Calu3 (cell line): ENCODE data around the gene NKD2. TPM values are rescaled to one million over a fixed set of nuclear protein-coding genes. Genes with fewer than 3 reads are reported as not detected.
"Not testable (repeated sequence)": the region's sequence is repeated elsewhere in the genome, so short reads cannot be mapped to it uniquely, and the experiment has no call there.

Experiments
- BruUV-seq: library from RNA; stranded (reverse); fragments of 400-500 nt; replicated peaks from 2 replicates; lab custom pipeline; 2021; lab: Mats Ljungman, UMichigan
- CTCF ChIA-PET: fragments of 300-600 bp; sonication (Branson Sonifier 250); formaldehyde crosslinking; loops from one replicate; lab custom pipeline; 2022; ENCODE audit warnings: antibody characterized with exemption; lab: Charles Lee
- DNase-seq: peaks from one replicate; pipeline ENCODE4 v3.0.0; 2022
- H3K27ac Mint-ChIP-seq: one replicate; pipeline ENCODE4 v1.8.0; 2022; ENCODE audit warnings: mixed read lengths; ENCODE audit not compliant: unreplicated experiment
- H3K27me3 Mint-ChIP-seq: one replicate; pipeline ENCODE4 v1.8.0; 2022; ENCODE audit warnings: mixed read lengths; ENCODE audit not compliant: unreplicated experiment
- H3K36me3 Mint-ChIP-seq: one replicate; pipeline ENCODE4 v1.8.0; 2022; ENCODE audit warnings: mild to moderate bottlenecking, moderate library complexity, mixed read lengths; ENCODE audit not compliant: insufficient read depth, unreplicated experiment
- H3K4me1 Mint-ChIP-seq: one replicate; pipeline ENCODE4 v1.8.0; 2022; ENCODE audit warnings: mild to moderate bottlenecking, low read depth, mixed read lengths; ENCODE audit not compliant: unreplicated experiment
- H3K4me3 Mint-ChIP-seq: one replicate; pipeline ENCODE4 v1.8.0; 2022; ENCODE audit warnings: mild to moderate bottlenecking, low read depth, moderate library complexity, mixed read lengths; ENCODE audit not compliant: unreplicated experiment
- H3K9me3 Mint-ChIP-seq: one replicate; pipeline ENCODE4 v1.8.0; 2022; ENCODE audit warnings: low read depth, mixed read lengths; ENCODE audit not compliant: unreplicated experiment
- intact Hi-C: fragments of 100-400 bp; cut with micrococcal nuclease; formaldehyde crosslinking; loops from one replicate; pipeline ENCODE4 v1.10.0; 2022; ENCODE audit not compliant: unreplicated experiment
- total RNA-seq: library from RNA; stranded (reverse); gene quantifications from 2 replicates; pipeline ENCODE4 v1.2.3, GENCODE V29; 2022
- TF ChIP-seq, protein P1 (sequence below): fragments of 200-600 bp; IDR thresholded peaks from one replicate; pipeline ENCODE4 v1.8.0; 2022; ENCODE audit warnings: antibody characterized with exemption; ENCODE audit not compliant: unreplicated experiment

Gene NKD2
- total RNA-seq, 1 experiment from 2014 or later, result 0.47 TPM

DNA sequence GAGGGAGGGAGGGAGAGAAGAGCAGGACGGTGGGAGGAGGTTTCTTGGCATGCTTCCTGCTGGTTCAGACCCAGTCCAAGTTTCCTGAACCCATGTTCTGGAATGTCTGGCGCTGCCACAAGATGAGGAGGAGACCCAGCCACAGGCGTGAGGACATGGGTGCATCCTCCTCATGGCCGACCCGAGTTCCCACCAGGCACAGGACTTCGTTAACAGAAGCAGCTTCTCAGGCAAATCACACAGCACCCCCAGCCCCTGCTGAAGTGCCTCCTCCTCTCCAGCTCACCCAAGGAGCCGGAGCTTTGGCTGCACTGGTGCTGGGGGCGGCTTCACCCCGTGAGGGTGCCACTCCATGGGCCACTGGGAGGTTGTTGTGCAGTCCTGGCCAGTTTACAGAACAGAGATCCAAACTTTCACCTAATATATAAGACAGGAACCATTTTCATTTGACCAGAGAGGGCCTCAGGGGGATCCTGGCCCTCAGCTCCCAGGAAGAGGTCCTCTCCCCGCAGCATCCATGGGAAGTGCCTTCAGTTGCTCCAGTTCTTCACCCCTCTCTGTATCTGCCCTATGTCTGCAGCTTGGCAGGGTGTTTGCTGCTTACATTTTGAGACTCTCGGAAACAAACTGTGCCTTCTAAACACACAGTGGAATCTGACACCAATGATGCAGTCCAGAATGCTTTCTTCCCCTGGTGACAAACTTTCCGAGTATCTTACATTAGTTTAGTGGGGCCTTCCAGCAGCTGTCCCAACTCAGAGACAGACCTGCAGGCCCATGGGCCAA lies 10.2 kb upstream of the NKD2 start:
- Mint-ChIP-seq H3K36me3 (peaks cover 6% of the 10 kb centered on the region), H3K27ac (no peak overlapping the region), H3K27me3 (peaks cover 91% of the 10 kb centered on the region), H3K9me3 (no peaks in the 10 kb centered on the region), H3K4me3 (no peak overlapping the region), H3K4me1 (peaks cover 6% of the 10 kb centered on the region)
- CTCF ChIA-PET, result no interaction called here
- no peak for DNase-seq
- TF ChIP-seq, protein P1, sequence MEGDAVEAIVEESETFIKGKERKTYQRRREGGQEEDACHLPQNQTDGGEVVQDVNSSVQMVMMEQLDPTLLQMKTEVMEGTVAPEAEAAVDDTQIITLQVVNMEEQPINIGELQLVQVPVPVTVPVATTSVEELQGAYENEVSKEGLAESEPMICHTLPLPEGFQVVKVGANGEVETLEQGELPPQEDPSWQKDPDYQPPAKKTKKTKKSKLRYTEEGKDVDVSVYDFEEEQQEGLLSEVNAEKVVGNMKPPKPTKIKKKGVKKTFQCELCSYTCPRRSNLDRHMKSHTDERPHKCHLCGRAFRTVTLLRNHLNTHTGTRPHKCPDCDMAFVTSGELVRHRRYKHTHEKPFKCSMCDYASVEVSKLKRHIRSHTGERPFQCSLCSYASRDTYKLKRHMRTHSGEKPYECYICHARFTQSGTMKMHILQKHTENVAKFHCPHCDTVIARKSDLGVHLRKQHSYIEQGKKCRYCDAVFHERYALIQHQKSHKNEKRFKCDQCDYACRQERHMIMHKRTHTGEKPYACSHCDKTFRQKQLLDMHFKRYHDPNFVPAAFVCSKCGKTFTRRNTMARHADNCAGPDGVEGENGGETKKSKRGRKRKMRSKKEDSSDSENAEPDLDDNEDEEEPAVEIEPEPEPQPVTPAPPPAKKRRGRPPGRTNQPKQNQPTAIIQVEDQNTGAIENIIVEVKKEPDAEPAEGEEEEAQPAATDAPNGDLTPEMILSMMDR, result no peak
- intact Hi-C loops, result no loop called here
- no TSS peak for BruUV-seq

DNA sequence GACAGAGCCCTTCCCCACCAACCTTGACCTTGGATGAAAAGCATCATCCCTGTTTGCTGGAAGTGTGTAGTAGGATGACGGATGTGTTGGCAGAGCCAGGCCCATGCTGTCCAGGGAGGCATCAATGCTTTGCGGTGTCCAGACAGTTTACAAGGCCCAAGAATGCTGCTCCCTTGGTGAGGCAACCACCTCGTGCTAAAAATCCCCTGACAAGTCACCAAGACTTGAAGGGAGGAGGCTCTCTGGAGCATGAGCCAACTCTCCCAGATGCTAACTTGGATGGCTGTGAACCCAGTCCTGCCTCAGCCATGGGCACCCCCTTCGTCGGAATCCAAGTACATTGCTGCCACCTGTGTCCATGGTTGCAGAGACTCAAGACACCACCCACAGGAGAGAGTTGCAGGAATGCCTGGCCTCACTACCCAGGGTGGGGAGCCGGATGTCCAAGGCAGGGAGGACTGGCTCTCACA lies 9.5 kb upstream of the NKD2 start:
- intact Hi-C loops, result no loop called here
- CTCF ChIA-PET, result no interaction called here
- no peak overlapping the region for H3K27ac Mint-ChIP-seq
- DNase-seq, result no peak
- peaks cover 11% of the 10 kb centered on the region for H3K4me1 Mint-ChIP-seq
- H3K4me3 Mint-ChIP-seq, result no peak overlapping the region
- BruUV-seq, result no TSS peak
- no peaks in the 10 kb centered on the region for H3K9me3 Mint-ChIP-seq
- TF ChIP-seq, protein P1, result no peak
- H3K27me3 Mint-ChIP-seq, result peaks cover 91% of the 10 kb centered on the region
- H3K36me3 Mint-ChIP-seq, result peaks cover 9% of the 10 kb centered on the region

DNA sequence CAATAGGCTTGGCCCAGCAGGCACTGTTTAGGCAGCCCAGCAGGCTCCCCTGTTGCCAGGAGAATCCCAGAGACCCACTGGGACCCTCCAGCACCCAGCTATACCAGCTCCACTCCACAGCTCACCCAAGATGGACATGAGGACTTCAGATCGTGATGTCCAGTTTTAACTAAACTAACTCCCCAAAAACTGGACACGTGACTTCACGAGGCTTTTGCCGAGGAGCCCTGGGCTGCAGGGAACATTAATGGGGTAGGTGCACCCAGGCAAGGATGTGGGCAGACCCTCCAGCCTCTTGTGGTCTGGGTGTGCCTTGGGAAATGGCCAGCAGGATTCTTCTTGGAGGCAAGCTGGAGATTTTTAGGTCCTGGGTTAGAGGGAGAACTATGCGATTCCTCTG lies 8.9 kb upstream of the NKD2 start:
- no peak overlapping the region for H3K27ac Mint-ChIP-seq
- CTCF ChIA-PET, result no interaction called here
- intact Hi-C loops, result loop anchor here (10.0 kb wide), 1 partner anchor 55 kb away; no protein-coding TSS in a partner anchor
- no peak for DNase-seq
- BruUV-seq, result no TSS peak
- H3K4me3 Mint-ChIP-seq, result no peak overlapping the region
- TF ChIP-seq, protein P1, result no peak
- H3K9me3 Mint-ChIP-seq, result no peaks in the 10 kb centered on the region
- H3K4me1 Mint-ChIP-seq, result peaks cover 11% of the 10 kb centered on the region
- peaks cover 91% of the 10 kb centered on the region for H3K27me3 Mint-ChIP-seq
- peaks cover 15% of the 10 kb centered on the region for H3K36me3 Mint-ChIP-seq

DNA sequence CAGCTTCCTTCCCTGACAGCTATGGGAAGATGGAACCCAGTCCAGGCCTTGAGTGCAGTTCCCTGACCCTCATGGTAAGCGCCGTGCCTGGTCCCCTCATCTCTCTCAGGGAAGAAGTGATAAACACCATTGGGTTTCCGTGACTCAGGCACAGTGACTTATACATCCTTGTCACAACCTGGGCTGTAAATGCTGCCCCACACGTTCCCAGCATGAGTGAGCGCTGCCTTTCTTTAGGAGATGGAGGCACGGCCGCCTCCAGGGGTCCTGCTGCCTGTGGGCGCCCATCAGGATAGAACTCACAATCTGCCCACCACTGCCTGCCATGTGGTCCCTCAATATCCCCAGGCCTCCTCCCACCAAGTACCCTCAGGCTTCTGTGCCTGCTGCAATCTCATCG lies 8.3 kb upstream of the NKD2 start:
- peaks cover 15% of the 10 kb centered on the region for H3K36me3 Mint-ChIP-seq
- TF ChIP-seq, protein P1, result no peak
- no TSS peak for BruUV-seq
- no peak overlapping the region for H3K27ac Mint-ChIP-seq
- peaks cover 92% of the 10 kb centered on the region for H3K27me3 Mint-ChIP-seq
- H3K9me3 Mint-ChIP-seq, result no peaks in the 10 kb centered on the region
- no peak overlapping the region for H3K4me3 Mint-ChIP-seq
- CTCF ChIA-PET, result no interaction called here
- no peak for DNase-seq
- peaks cover 11% of the 10 kb centered on the region for H3K4me1 Mint-ChIP-seq
- intact Hi-C loops, result loop anchor here (10.0 kb wide), 1 partner anchor 56 kb away; no protein-coding TSS in a partner anchor

DNA sequence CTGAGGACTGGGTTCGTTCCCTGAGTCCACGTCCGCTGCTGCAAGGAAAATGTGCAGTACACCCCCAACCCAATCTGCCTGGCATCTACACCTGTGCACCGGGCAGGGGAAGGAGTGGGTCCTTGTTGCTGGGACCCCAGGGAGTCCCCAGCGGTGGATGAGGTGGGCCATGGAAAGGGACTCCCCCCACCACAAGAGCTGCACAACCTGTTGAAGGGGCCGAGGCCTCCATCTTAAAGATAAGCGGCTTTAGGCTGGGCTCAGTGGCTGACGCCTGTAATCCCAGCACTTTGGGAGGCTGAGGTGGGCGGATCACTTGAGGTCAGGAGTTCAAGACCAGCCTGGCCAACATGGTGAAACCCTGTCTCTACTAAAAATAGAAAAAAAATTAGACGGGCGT lies 7.8 kb upstream of the NKD2 start:
- Mint-ChIP-seq H3K4me1 (peaks cover 11% of the 10 kb centered on the region), H3K27me3 (peaks cover 93% of the 10 kb centered on the region), H3K36me3 (peaks cover 15% of the 10 kb centered on the region)
- H3K27ac Mint-ChIP-seq, CTCF ChIA-PET, BruUV-seq, DNase-seq, H3K4me3 Mint-ChIP-seq, H3K9me3 Mint-ChIP-seq: not testable (repeated sequence)
- intact Hi-C loops, result loop anchor here (10.0 kb wide), 1 partner anchor 56 kb away; no protein-coding TSS in a partner anchor
